HG03139 (cell line): Measurements from ENCODE around the gene MIOS.
"Not testable (repeated sequence)": the region's sequence is repeated elsewhere in the genome, so short reads cannot be mapped to it uniquely, and the experiment has no call there.

Experiments
- ATAC-seq: cut with Tn5 transposase; IDR thresholded peaks from one replicate; pipeline ENCODE4 v1.9.1; 2021; ENCODE audit not compliant: unreplicated experiment

The MIOS gene

GRCh38 chr7:7642081-7642480 lies 75.4 kb downstream of the MIOS start:
- ATAC-seq = no peak

GRCh38 chr7:7647495-7648036 lies 80.9 kb downstream of the MIOS start:
- no peak for ATAC-seq

DNA sequence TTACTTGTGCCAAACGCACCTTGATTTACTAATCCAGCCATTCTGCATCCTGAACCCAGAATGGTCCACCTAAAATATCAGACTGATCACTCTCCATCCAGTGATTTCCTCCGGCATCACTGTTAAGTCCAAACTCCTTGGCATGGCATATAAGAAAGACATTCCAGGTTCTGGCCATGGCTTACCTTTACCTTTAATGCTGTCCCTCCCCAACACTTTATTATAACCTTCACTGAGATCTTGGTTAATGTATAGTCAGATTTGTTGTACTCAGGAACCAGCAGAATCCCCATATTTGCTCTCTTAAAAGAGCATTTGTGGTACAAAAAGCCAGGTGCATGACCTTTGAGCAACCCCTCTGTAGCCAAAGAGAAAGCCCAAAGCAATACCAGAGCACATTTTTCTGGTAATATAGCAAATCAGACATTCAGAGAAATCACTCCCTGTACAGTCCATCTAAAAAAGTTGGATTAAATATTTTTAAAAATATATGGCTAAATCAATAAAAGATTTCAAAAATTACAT lies 84.1 kb downstream of the MIOS start:
- no peak for ATAC-seq

DNA sequence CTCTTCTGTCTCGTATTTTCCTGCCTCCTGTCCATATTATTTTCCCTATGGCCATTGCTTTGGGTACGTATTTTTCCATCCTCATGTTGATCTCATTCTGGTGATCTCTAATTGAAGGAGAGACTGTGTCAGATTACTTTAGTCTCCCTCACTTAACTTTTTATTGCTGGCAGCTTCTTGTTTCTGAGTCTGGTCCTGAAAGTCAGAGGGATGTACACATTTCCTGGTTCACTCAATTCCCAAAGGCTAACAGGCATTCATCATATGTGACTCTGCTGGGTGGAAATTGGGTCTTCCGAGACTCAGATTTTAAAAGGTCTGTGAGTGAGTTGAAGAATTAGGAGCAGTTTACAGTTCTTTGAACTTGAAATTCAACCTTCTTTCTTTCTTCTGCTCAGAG lies 84.8 kb downstream of the MIOS start:
- no peak for ATAC-seq

DNA sequence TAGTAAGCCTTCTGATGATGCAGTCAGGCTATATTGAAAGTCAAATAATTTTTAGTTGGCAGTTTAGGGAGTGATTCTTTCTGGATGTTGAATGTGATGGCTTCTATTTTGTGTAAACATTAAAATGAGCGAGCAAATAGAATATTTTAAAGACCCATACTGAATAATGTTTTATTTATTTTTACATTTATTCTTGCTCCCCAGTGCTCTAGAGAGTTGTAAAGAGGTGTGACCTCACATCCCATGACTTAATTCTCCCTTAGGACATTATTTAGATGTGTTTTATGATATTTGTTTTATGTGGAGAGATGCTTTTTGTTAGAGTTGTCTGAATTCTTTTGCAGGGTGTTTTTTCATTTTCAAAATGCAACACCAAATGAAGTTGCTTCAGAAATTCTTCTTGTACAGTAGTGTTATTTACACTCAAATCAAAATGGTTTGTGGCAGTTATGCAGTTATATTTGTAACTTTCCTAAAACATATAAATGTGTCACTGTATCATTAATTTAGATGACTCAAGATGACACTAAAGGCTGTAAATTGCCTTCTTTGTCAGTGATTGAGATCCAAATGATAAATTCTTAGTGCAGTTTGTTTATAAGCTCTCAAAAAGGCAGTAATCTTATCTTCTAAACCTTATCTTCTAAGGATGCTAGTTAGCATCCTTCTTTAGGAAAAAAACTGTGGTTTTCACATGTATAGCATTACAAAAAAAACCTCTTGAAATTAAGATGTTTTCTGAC lies 86.3 kb downstream of the MIOS start:
- no peak for ATAC-seq

DNA sequence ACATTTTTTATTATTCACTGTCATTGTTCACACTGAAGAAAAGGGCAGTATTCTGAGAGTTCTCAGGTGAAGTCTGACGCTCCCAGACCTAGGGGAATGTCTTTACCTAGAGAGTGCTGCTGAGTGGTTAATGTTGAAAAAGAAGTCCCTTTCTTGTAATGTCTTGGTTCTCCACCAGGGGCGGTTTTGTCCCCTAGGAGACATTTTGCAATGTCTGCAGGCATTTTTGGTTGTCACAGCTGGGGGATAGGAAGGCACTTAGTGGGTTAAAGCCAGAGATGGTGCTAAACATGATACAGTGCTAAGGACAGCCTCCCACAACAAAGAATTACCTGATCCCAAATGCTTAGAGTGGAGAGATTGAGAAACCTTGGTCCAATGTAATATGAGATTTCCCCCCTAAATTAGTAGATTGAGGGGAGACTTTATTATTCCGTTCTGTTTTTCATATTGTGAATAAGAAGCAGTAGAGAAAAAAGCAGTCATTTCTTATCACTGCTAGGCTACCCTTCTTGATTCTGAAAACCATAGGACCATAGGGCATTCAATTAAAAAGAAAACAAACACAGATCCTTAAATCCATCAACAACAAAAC lies 87.0 kb downstream of the MIOS start:
- no peak for ATAC-seq

GRCh38 chr7:7654964-7655715 lies 88.5 kb downstream of the MIOS start:
- ATAC-seq = no peak

- ATAC-seq = not testable (repeated sequence)
Observed at GRCh38 chr7:7656459-7656858, 89.8 kb downstream of the MIOS start.
